ENCODE results near the gene DCUN1D2. TPM values are rescaled to one million over a fixed set of nuclear protein-coding genes. Genes with fewer than 3 reads are reported as not detected.

Gene DCUN1D2
- total RNA-seq, 2 donors from 2014 or later = 12.2 to 14.5 TPM

DNA sequence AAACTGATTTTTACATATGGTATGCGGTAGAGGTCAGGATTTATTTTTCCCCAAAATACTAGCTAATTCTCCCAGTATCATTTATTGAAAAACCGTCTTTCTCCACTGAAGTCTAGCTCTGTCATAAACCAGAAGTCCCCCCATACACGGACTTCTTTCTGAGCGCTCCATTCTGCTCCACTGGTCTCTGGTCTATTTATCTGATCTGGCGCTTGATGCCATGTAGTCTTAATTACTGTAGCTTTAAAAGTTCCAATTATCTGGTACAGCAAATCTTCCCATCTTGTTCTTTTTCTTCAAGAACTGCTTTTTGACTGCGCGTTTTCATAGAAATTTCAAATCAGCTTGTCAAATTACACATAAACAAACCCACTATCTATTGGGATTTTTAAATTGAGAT is 13.7 kb downstream of the DCUN1D2 start:
- WGBS, 2 donors = 87 to 96% methylated on average over 7 of the region's 7 CpGs
- Histone ChIP-seq H3K4me3 (no peak overlapping the region), H3K27me3 (no peaks in the 10 kb centered on the region), H3K36me3 (replicated peaks in 1 of 2; ENCODE audit: insufficient read depth in 1 of 2, low read depth in 2 of 2) (peaks cover 0 to 8% of the 10 kb centered on the region in 2 donors), H3K27ac (no peak overlapping the region), H3K4me1 (no peaks in the 10 kb centered on the region), H3K9me3 (no peaks in the 10 kb centered on the region)
- TF ChIP-seq POLR2A (IDR thresholded peaks at IDR 0.05) = no peak
- TF ChIP-seq, protein P1, sequence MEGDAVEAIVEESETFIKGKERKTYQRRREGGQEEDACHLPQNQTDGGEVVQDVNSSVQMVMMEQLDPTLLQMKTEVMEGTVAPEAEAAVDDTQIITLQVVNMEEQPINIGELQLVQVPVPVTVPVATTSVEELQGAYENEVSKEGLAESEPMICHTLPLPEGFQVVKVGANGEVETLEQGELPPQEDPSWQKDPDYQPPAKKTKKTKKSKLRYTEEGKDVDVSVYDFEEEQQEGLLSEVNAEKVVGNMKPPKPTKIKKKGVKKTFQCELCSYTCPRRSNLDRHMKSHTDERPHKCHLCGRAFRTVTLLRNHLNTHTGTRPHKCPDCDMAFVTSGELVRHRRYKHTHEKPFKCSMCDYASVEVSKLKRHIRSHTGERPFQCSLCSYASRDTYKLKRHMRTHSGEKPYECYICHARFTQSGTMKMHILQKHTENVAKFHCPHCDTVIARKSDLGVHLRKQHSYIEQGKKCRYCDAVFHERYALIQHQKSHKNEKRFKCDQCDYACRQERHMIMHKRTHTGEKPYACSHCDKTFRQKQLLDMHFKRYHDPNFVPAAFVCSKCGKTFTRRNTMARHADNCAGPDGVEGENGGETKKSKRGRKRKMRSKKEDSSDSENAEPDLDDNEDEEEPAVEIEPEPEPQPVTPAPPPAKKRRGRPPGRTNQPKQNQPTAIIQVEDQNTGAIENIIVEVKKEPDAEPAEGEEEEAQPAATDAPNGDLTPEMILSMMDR (IDR thresholded peaks at IDR 0.05) = no peak
- ATAC-seq (no peak), DNase-seq (no peak)
- intact Hi-C loops (cut with DNase I) = no loop called here

DNA sequence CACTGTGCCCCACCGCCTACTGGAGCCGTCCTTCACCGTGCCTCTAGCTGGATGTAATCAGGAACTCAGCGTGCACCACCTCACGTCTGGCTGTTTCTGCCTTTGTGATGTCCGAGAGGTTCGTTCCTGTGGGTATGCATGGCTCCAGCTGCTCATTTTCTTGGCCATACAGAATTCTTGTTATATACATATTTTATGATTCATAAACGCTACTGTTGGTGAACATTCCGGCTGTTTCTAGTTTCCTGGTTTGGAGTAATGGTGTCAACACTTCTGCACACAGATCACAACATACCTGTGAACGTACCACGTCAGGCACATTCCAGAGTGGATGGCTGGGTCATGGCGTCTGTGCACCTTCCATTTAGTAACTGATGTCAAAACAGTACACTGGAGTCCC is 14.6 kb downstream of the DCUN1D2 start:
- H3K4me3 ChIP-seq = no peak overlapping the region
- H3K9me3 ChIP-seq = no peaks in the 10 kb centered on the region
- no peak overlapping the region for H3K27ac ChIP-seq
- intact Hi-C loops (cut with DNase I) = no loop called here
- TF ChIP-seq POLR2A (IDR thresholded peaks at IDR 0.05) = no peak
- TF ChIP-seq, protein P1 (IDR thresholded peaks at IDR 0.05) = no peak
- DNase-seq = no peak
- no peaks in the 10 kb centered on the region for H3K27me3 ChIP-seq
- H3K4me1 ChIP-seq = no peaks in the 10 kb centered on the region
- peaks cover 0 to 8% of the 10 kb centered on the region in 2 donors for H3K36me3 ChIP-seq (replicated peaks in 1 of 2; ENCODE audit: insufficient read depth in 1 of 2, low read depth in 2 of 2)
- ATAC-seq = no peak
- 95 to 96% methylated on average over 12 of the region's 12 CpGs for WGBS, 2 donors

DNA sequence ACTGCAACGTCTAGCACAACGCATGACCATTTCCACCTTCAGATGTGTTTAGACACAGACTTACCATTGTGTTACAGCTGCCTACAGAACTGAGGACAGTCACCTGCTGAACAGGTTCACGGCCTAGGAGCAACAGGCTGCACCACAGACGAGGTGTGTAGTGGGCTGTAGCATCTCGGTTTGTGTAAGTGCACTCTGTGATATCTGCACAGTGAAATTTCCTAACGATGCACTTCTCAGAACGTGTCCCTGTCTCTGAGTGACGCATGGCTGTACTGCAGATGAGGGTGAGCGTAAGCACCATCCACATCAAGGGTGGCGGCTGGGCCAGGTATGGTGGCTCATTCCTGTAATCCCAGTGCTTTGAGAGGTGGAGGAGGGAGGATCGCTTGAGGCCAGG is 15.2 kb downstream of the DCUN1D2 start:
- Histone ChIP-seq H3K27ac (no peak overlapping the region), H3K27me3 (no peaks in the 10 kb centered on the region), H3K36me3 (replicated peaks in 1 of 2; ENCODE audit: insufficient read depth in 1 of 2, low read depth in 2 of 2) (peaks cover 0 to 8% of the 10 kb centered on the region in 2 donors), H3K9me3 (no peaks in the 10 kb centered on the region), H3K4me1 (no peaks in the 10 kb centered on the region), H3K4me3 (no peak overlapping the region)
- ATAC-seq = no peak
- DNase-seq = no peak
- TF ChIP-seq, protein P1 (IDR thresholded peaks at IDR 0.05) = no peak
- intact Hi-C loops (cut with DNase I) = no loop called here
- WGBS, 2 donors = 91 to 93% methylated on average over 11 of the region's 11 CpGs

DNA sequence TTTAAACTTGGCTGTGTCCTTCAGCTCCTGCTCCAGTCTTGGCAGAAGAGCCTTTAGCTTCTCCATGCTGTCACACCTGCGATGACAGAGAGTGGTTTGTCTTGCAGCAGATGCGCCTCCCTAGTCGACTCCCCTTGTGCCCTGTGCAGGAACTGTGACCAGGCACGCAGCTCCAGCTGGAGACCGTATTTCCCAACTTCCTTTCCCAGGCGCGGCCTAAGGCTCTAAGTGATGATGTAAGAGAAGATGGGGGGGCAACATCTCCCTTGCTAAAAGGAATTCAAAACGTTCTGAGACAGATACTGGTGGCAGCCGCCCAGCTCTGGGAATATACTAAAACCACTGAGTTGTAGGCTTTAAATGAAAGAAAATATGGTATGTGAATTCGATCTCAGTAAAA is 16.3 kb downstream of the DCUN1D2 start:
- peak in 1 of 4 donors; percentile 44 for DNase-seq

More for the DNA sequence above, 16.3 kb downstream of the DCUN1D2 start:
- WGBS, 2 donors = 76 to 85% methylated on average over 10 of the region's 10 CpGs
- H3K36me3 ChIP-seq (replicated peaks in 1 of 2; ENCODE audit: insufficient read depth in 1 of 2, low read depth in 2 of 2) = peaks cover 0 to 8% of the 10 kb centered on the region in 2 donors
- ATAC-seq = no peak
- intact Hi-C loops (cut with DNase I) = no loop called here
- no peaks in the 10 kb centered on the region for H3K27me3 ChIP-seq
- no peaks in the 10 kb centered on the region for H3K9me3 ChIP-seq
- no peaks in the 10 kb centered on the region for H3K4me1 ChIP-seq
- H3K4me3 ChIP-seq = no peak overlapping the region
- TF ChIP-seq, protein P1 (IDR thresholded peaks at IDR 0.05) = no peak
- TF ChIP-seq POLR2A (IDR thresholded peaks at IDR 0.05) = no peak
- no peak overlapping the region for H3K27ac ChIP-seq
